ENCODE results near the gene TOMM6.
A peak's percentile ranks its signal among the peaks of the same experiment; 100 is the strongest.

GRCh38 chr6:41781366-41781730 is 6.1 kb upstream of the TOMM6 start:
- no peak for TF ChIP-seq ATF3 (IDR thresholded peaks at IDR 0.05)
- TF ChIP-seq SP1 (IDR thresholded peaks at IDR 0.05): no peak
- no peak for TF ChIP-seq CTCF (IDR thresholded peaks at IDR 0.05; ENCODE audit: low read depth, low read length, missing input control)
- peak; percentile 0 for TF ChIP-seq YY1 (IDR thresholded peaks at IDR 0.05)
- no peak for TF ChIP-seq REST (IDR thresholded peaks at IDR 0.05)
- TF ChIP-seq GABPA (IDR thresholded peaks at IDR 0.05 in 1 of 2, conservative IDR thresholded peaks at IDR 0.05 in 1 of 2): no peak
- TF ChIP-seq TAF1 (conservative IDR thresholded peaks at IDR 0.05): no peak
